ENCODE measurements around the gene PPIB. TPM values are rescaled to one million over a fixed set of nuclear protein-coding genes. Genes with fewer than 3 reads are reported as not detected.

The PPIB gene
- total and polyA plus RNA-seq, 2 donors (not counting 1 experiment from before 2014, with no cell fraction given), result 108 to 176 TPM

- DNase-seq, result peak; percentile 80
- peak; percentile 95 for ATAC-seq (ENCODE audit: low read depth)
- peak overlapping the region; percentile 13 for H3K4me2 ChIP-seq (replicated peaks; ENCODE audit: low read depth, low read length, poor library complexity, severe bottlenecking)
- peaks cover 19% of the 10 kb centered on the region for H4K20me1 ChIP-seq (ENCODE audit: control insufficient read depth, insufficient read depth, low read length, poor library complexity, severe bottlenecking)
- peaks cover 19% of the 10 kb centered on the region for H3K79me2 ChIP-seq (ENCODE audit: control insufficient read depth, insufficient read depth, low read length)
- no peak overlapping the region for H3K9ac ChIP-seq (ENCODE audit: low read length)
- intact Hi-C loops (cut with micrococcal nuclease), result loop anchor here (1.0 kb wide), 1 partner anchor 16 kb away; no protein-coding TSS in a partner anchor
- peaks cover 19% of the 10 kb centered on the region for H3K4me1 Mint-ChIP-seq
- peak; percentile 26 for TF ChIP-seq CTCF (IDR thresholded peaks at IDR 0.05)
- no peak for TF ChIP-seq EZH2 (IDR thresholded peaks at IDR 0.05; ENCODE audit: borderline replicate concordance, insufficient read depth, low read depth, low read length, poor library complexity, severe bottlenecking)
- WGBS (ENCODE audit: insufficient coverage), result 44% methylated on average over 6 of the region's 8 CpGs
- H3K4me1 ChIP-seq (ENCODE audit: control insufficient read depth in 2 of 2, insufficient read depth in 2 of 2, low read length in 2 of 2), result peaks cover 8 to 17% of the 10 kb centered on the region in 2 donors
- peak overlapping the region in 1 of 2 donors; percentile 53 for H3K27ac ChIP-seq (ENCODE audit: low read length in 2 of 2)
- peak overlapping the region; percentile 83 for H3K27ac Mint-ChIP-seq
- H3K9me3 Mint-ChIP-seq (ENCODE audit: insufficient read depth), result no peaks in the 10 kb centered on the region
- H3K4me3 ChIP-seq (ENCODE audit: control extremely low read depth in 1 of 5, extremely low read depth in 1 of 5, insufficient read depth in 1 of 5, low read depth in 2 of 5, low read length in 4 of 5), result no peak overlapping the region
- no peak overlapping the region for H3K4me3 Mint-ChIP-seq
- H3K9me3 ChIP-seq (ENCODE audit: control extremely low read depth in 1 of 3, control insufficient read depth in 2 of 3, insufficient read depth in 1 of 3, low read length in 2 of 3), result no peaks in the 10 kb centered on the region
- peaks cover 9 to 64% of the 10 kb centered on the region in 2 experiments for H3K36me3 ChIP-seq (replicated peaks in 1 of 2; ENCODE audit: control extremely low read depth in 1 of 2, control insufficient read depth in 1 of 2, extremely low read depth in 1 of 2, insufficient read depth in 2 of 2, low read length in 1 of 2)
- H3K27me3 ChIP-seq (replicated peaks in 1 of 4; ENCODE audit: control extremely low read depth in 1 of 4, control insufficient read depth in 3 of 4, insufficient read depth in 4 of 4, low read length in 3 of 4), result no peaks in the 10 kb centered on the region
- H2AFZ ChIP-seq (ENCODE audit: insufficient read depth, low read depth, low read length, poor library complexity, severe bottlenecking), result no peak overlapping the region
- no peaks in the 10 kb centered on the region for H3K27me3 Mint-ChIP-seq
- ChIA-PET POLR2A (interaction anchor here (1.9 kb wide), 1 partner anchor 16 kb away, joined by 8 read pairs; no protein-coding TSS in a partner anchor), CTCF (interaction anchor here (0.9 to 3.0 kb wide), 7 partner anchors 9 to 23 kb away, joined by 3 to 62 read pairs (median 5); partner anchors contain the start of gene SNX22)
Observed at GRCh38 chr15:64137226-64137833, 25.5 kb downstream of the PPIB start.

GRCh38 chr15:64136347-64136746 is 26.5 kb downstream of the PPIB start:
- CTCF ChIA-PET, result interaction anchor here (1.3 to 3.0 kb wide), 3 partner anchors 10 to 18 kb away, joined by 3 to 62 read pairs (median 7); partner anchors contain the start of gene SNX22

More at GRCh38 chr15:64136347-64136746, 26.5 kb downstream of the PPIB start:
- Histone ChIP-seq H2AFZ (ENCODE audit: insufficient read depth, low read depth, low read length, poor library complexity, severe bottlenecking) (no peak overlapping the region), H3K9me3 (ENCODE audit: control extremely low read depth in 1 of 3, control insufficient read depth in 2 of 3, insufficient read depth in 1 of 3, low read length in 2 of 3) (no peaks in the 10 kb centered on the region), H3K36me3 (replicated peaks in 1 of 2; ENCODE audit: control extremely low read depth in 1 of 2, control insufficient read depth in 1 of 2, extremely low read depth in 1 of 2, insufficient read depth in 2 of 2, low read length in 1 of 2) (peaks cover 12 to 70% of the 10 kb centered on the region in 2 experiments), H3K9ac (ENCODE audit: low read length) (no peak overlapping the region), H3K4me1 (ENCODE audit: control insufficient read depth in 2 of 2, insufficient read depth in 2 of 2, low read length in 2 of 2) (peaks cover 8 to 17% of the 10 kb centered on the region in 2 donors), H4K20me1 (ENCODE audit: control insufficient read depth, insufficient read depth, low read length, poor library complexity, severe bottlenecking) (peaks cover 28% of the 10 kb centered on the region), H3K4me3 (ENCODE audit: control extremely low read depth in 1 of 5, extremely low read depth in 1 of 5, insufficient read depth in 1 of 5, low read depth in 2 of 5, low read length in 4 of 5) (no peak overlapping the region), H3K27me3 (replicated peaks in 1 of 4; ENCODE audit: control extremely low read depth in 1 of 4, control insufficient read depth in 3 of 4, insufficient read depth in 4 of 4, low read length in 3 of 4) (no peaks in the 10 kb centered on the region), H3K4me2 (replicated peaks; ENCODE audit: low read depth, low read length, poor library complexity, severe bottlenecking) (no peak overlapping the region), H3K79me2 (ENCODE audit: control insufficient read depth, insufficient read depth, low read length) (peaks cover 21% of the 10 kb centered on the region), H3K27ac (ENCODE audit: low read length in 2 of 2) (peak overlapping the region in 1 of 2 donors; percentile 53)
- no peak for ATAC-seq (ENCODE audit: low read depth)
- 96% methylated on average over 4 of the region's 7 CpGs for WGBS (ENCODE audit: insufficient coverage)
- peak overlapping the region; percentile 32 for H3K27ac Mint-ChIP-seq
- POLR2A ChIA-PET, result interaction anchor here (1.9 kb wide), 1 partner anchor 17 kb away, joined by 8 read pairs; no protein-coding TSS in a partner anchor
- no peaks in the 10 kb centered on the region for H3K27me3 Mint-ChIP-seq
- TF ChIP-seq CTCF (IDR thresholded peaks at IDR 0.05) (no peak), EZH2 (IDR thresholded peaks at IDR 0.05; ENCODE audit: borderline replicate concordance, insufficient read depth, low read depth, low read length, poor library complexity, severe bottlenecking) (no peak)
- intact Hi-C loops (cut with micrococcal nuclease), result no loop called here
- no peak overlapping the region for H3K4me3 Mint-ChIP-seq
- H3K9me3 Mint-ChIP-seq (ENCODE audit: insufficient read depth), result no peaks in the 10 kb centered on the region
- H3K4me1 Mint-ChIP-seq, result peaks cover 19% of the 10 kb centered on the region
- no peak for DNase-seq

Data from B cell (primary cell).